HEK293 (cell line): ENCODE results near the gene TIMD4.

Source experiments
- CTCF ChIA-PET: fragments of 350-600 bp; formaldehyde crosslinking; extraction: SDS; loops from one replicate; lab custom pipeline; 2021; ENCODE audit warnings: antibody characterized with exemption; lab: Yijun Ruan, JAX
- POLR2A ChIA-PET: fragments of 300-600 bp; formaldehyde crosslinking; extraction: SDS; loops from one replicate; lab custom pipeline; 2020; ENCODE audit warnings: antibody characterized with exemption, inconsistent platforms; lab: Yijun Ruan, JAX
- H3K27ac ChIP-seq: fragments of 200-500 bp; sonication (Bioruptor generic); 2 replicates; pipeline ENCODE4 v1.5.1; 2014; ENCODE audit warnings: low read depth, low read length, control low read depth, inconsistent platforms; ENCODE audit errors: extremely low read depth
- H3K36me3 ChIP-seq, 2 experiments: fragments of 200-500 bp in 1 of 2; sonication (Bioruptor generic) in 1 of 2; 1 replicate in 1 of 2; 2 replicates in 1 of 2; pipeline ENCODE4 v1.5.1; 2014 to 2017; ENCODE audit warnings: inconsistent platforms in 2 of 2, low read length in 2 of 2; ENCODE audit not compliant: control insufficient read depth in 2 of 2, insufficient read depth in 1 of 2
- H3K4me1 ChIP-seq: fragments of 200-500 bp; sonication (Bioruptor generic); 2 replicates; pipeline ENCODE4 v1.5.1; 2014; ENCODE audit warnings: mild to moderate bottlenecking, low read length, inconsistent platforms; ENCODE audit not compliant: control insufficient read depth, insufficient read depth
- H3K4me3 ChIP-seq: 2 replicates; pipeline ENCODE4 v1.5.1; 2011; ENCODE audit warnings: low read depth, mild to moderate bottlenecking, control low read depth, low read length, moderate library complexity
- H3K9me3 ChIP-seq: fragments of 200-500 bp; sonication (Bioruptor generic); 2 replicates; pipeline ENCODE4 v1.5.1; 2014; ENCODE audit warnings: low read depth, low read length, inconsistent platforms; ENCODE audit not compliant: control insufficient read depth, insufficient read depth
- FEZF1 ChIP-seq: fragments of 450-650 bp; formaldehyde crosslinking; IDR thresholded peaks from 2 replicates; pipeline ENCODE4 v1.5.1; 2016; ENCODE audit warnings: missing biosample characterization, missing genetic modification characterization
- HOXA7 ChIP-seq: sonication (generic); formaldehyde crosslinking; IDR thresholded peaks from 2 replicates; pipeline ENCODE4 v1.8.1; 2022; ENCODE audit warnings: missing genetic modification reagents, borderline replicate concordance
- MZF1 ChIP-seq: fragments of 450-650 bp; formaldehyde crosslinking; IDR thresholded peaks from 2 replicates; pipeline ENCODE4 v1.5.1; 2017; ENCODE audit warnings: missing biosample characterization, missing genetic modification characterization, borderline replicate concordance
- PATZ1 ChIP-seq: fragments of 450-650 bp; formaldehyde crosslinking; IDR thresholded peaks from 2 replicates; pipeline ENCODE4 v1.5.1; 2016; ENCODE audit warnings: missing biosample characterization, missing genetic modification characterization
- REST ChIP-seq: fragments of 450-650 bp; formaldehyde crosslinking; IDR thresholded peaks from 2 replicates; pipeline ENCODE4 v1.5.1; 2016; ENCODE audit warnings: missing biosample characterization, missing genetic modification characterization
- TRIM28 ChIP-seq: IDR thresholded peaks from 2 replicates; pipeline ENCODE4 v1.6.1; 2011; ENCODE audit warnings: low read length, control low read depth, borderline replicate concordance
- ZBTB20 ChIP-seq: fragments of 450-650 bp; formaldehyde crosslinking; IDR thresholded peaks from 2 replicates; pipeline ENCODE4 v1.5.1; 2016; ENCODE audit warnings: missing biosample characterization, missing genetic modification characterization
- ZEB2 ChIP-seq: fragments of 450-650 bp; formaldehyde crosslinking; IDR thresholded peaks from 2 replicates; pipeline ENCODE4 v1.5.1; 2016; ENCODE audit warnings: missing biosample characterization, missing genetic modification characterization
- ZFP3 ChIP-seq: fragments of 450-650 bp; formaldehyde crosslinking; IDR thresholded peaks from 2 replicates; pipeline ENCODE4 v1.5.1; 2016; ENCODE audit warnings: low read depth, missing biosample characterization, missing genetic modification characterization
- ZNF175 ChIP-seq: fragments of 450-650 bp; formaldehyde crosslinking; IDR thresholded peaks from 2 replicates; pipeline ENCODE4 v1.5.1; 2016; ENCODE audit warnings: missing biosample characterization, missing genetic modification characterization
- ZNF292 ChIP-seq: fragments of 450-650 bp; formaldehyde crosslinking; IDR thresholded peaks from 2 replicates; pipeline ENCODE4 v1.5.1; 2016; ENCODE audit warnings: low read depth, missing biosample characterization, missing genetic modification characterization, borderline replicate concordance
- ZNF324 ChIP-seq: fragments of 450-650 bp; formaldehyde crosslinking; IDR thresholded peaks from 2 replicates; pipeline ENCODE4 v1.5.1; 2016; ENCODE audit warnings: missing biosample characterization, missing genetic modification characterization
- ZNF423 ChIP-seq: fragments of 450-650 bp; formaldehyde crosslinking; IDR thresholded peaks from 2 replicates; pipeline ENCODE4 v1.5.1; 2016; ENCODE audit warnings: missing biosample characterization, missing genetic modification characterization
- ZNF426 ChIP-seq: fragments of 450-650 bp; formaldehyde crosslinking; IDR thresholded peaks from 2 replicates; pipeline ENCODE4 v1.5.1; 2017; ENCODE audit warnings: missing biosample characterization, missing genetic modification characterization, mild to moderate bottlenecking, inconsistent platforms, moderate library complexity
- ZNF510 ChIP-seq: fragments of 450-650 bp; formaldehyde crosslinking; IDR thresholded peaks from 2 replicates; pipeline ENCODE4 v1.5.1; 2018; ENCODE audit warnings: mild to moderate bottlenecking, missing genetic modification characterization, missing biosample characterization; ENCODE audit not compliant: insufficient replicate concordance
- ZNF544 ChIP-seq: fragments of 450-650 bp; formaldehyde crosslinking; IDR thresholded peaks from 2 replicates; pipeline ENCODE4 v1.5.0; 2017; ENCODE audit warnings: missing biosample characterization, missing genetic modification characterization
- ZNF549 ChIP-seq: fragments of 450-650 bp; IDR thresholded peaks from 2 replicates; pipeline ENCODE4 v1.5.1; 2018; ENCODE audit warnings: missing biosample characterization, missing genetic modification characterization, mild to moderate bottlenecking, inconsistent platforms, moderate library complexity
- ZNF623 ChIP-seq: fragments of 450-650 bp; formaldehyde crosslinking; IDR thresholded peaks from 2 replicates; pipeline ENCODE4 v1.5.1; 2016; ENCODE audit warnings: missing biosample characterization, missing genetic modification characterization
- ZNF768 ChIP-seq: fragments of 450-650 bp; formaldehyde crosslinking; IDR thresholded peaks from 2 replicates; pipeline ENCODE4 v1.5.1; 2018; ENCODE audit warnings: missing biosample characterization, mild to moderate bottlenecking, missing genetic modification characterization
- ZNF777 ChIP-seq: fragments of 450-650 bp; formaldehyde crosslinking; IDR thresholded peaks from 2 replicates; pipeline ENCODE4 v1.5.1; 2017; ENCODE audit warnings: missing biosample characterization, missing genetic modification characterization, borderline replicate concordance
- TF ChIP-seq, protein P1 (sequence below): fragments of 450-650 bp; formaldehyde crosslinking; IDR thresholded peaks from 2 replicates; pipeline ENCODE4 v1.5.0; 2017; ENCODE audit warnings: missing biosample characterization, missing genetic modification characterization, borderline replicate concordance

Gene TIMD4

GRCh38 chr5:156951359-156951758 is 11.7 kb downstream of the TIMD4 start:
- no peak for TF ChIP-seq ZNF544 (tag by site-specific recombination)
- Histone ChIP-seq H3K4me1 (no peaks in the 10 kb centered on the region), H3K36me3 (no peaks in the 10 kb centered on the region), H3K9me3 (no peaks in the 10 kb centered on the region), H3K4me3 (no peak overlapping the region), H3K27ac (no peak overlapping the region)
- ChIA-PET POLR2A (no interaction called here), CTCF (no interaction called here)

DNA sequence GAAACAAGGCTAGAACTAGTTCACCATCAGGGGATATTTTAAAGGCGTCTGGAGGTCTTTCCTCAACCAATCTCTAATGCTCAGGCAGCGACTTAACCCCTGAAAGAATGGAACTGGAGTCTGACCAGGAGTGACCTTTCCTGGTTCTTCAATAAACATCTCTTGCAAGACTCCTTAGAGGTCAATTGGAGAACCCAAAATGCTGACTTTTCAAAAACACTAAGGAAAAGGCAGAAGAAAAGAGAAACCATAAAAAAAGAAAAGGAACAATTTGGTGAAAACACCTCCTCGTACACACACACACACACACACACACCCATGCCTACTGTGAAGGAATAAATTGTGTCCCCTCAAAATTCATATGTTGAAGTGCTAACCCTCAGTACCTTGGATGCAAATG is 12.3 kb downstream of the TIMD4 start:
- CTCF ChIA-PET: no interaction called here
- H3K27ac ChIP-seq: no peak overlapping the region
- POLR2A ChIA-PET: no interaction called here
- TF ChIP-seq ZNF777 (no peak), ZNF324 (no peak), ZNF423 (tag by site-specific recombination) (no peak), REST (tag by site-specific recombination) (no peak), ZNF549 (tag by site-specific recombination) (no peak)
- TF ChIP-seq, all 188 proteins: peak for 0
- no peaks in the 10 kb centered on the region for H3K4me1 ChIP-seq
- no peaks in the 10 kb centered on the region for H3K36me3 ChIP-seq
- H3K4me3 ChIP-seq: no peak overlapping the region
- H3K9me3 ChIP-seq: no peaks in the 10 kb centered on the region

DNA sequence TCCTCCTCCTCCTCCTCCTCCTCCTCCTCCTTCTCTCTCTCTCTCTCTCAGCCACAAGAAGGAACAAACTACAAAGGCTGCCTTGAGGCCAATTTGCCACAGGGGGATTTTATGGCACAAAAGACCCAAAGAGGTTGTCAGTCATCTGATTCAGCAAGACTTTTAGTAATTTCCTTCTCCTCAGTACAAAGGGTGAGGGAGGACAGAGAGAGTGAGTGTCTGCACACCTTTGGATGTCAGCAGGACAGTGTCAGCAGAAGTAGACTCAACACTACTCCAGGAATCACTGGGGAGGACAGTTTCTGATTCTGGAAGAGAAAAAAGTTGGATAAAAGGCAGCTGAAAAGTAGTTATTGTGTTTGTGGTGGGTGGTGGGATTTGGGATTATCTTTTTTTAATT is 13.6 kb downstream of the TIMD4 start:
- no peak overlapping the region for H3K4me3 ChIP-seq
- no peak overlapping the region for H3K27ac ChIP-seq
- H3K9me3 ChIP-seq: no peaks in the 10 kb centered on the region
- H3K36me3 ChIP-seq: no peaks in the 10 kb centered on the region
- no peaks in the 10 kb centered on the region for H3K4me1 ChIP-seq
- ChIA-PET CTCF (interaction anchor here (0.7 kb wide), 1 partner anchor 1332 kb away, joined by 3 read pairs; no protein-coding TSS in a partner anchor), POLR2A (no interaction called here)
- TF ChIP-seq ZFP3 (tag by site-specific recombination) (no peak), FEZF1 (tag by site-specific recombination) (no peak), ZBTB20 (tag by site-specific recombination) (no peak), ZNF510 (tag by site-specific recombination) (no peak), MZF1 (tag by site-specific recombination) (no peak), ZNF175 (tag by site-specific recombination) (no peak), PATZ1 (tag by site-specific recombination) (no peak), ZNF292 (no peak), TRIM28 (no peak), HOXA7 (CRISPR knock-in tag) (no peak), ZNF426 (tag by site-specific recombination) (no peak), ZNF777 (no peak), ZEB2 (tag by site-specific recombination) (no peak), ZNF623 (tag by site-specific recombination) (no peak), ZNF768 (tag by site-specific recombination) (no peak), REST (tag by site-specific recombination) (no peak)
- TF ChIP-seq, protein P1, sequence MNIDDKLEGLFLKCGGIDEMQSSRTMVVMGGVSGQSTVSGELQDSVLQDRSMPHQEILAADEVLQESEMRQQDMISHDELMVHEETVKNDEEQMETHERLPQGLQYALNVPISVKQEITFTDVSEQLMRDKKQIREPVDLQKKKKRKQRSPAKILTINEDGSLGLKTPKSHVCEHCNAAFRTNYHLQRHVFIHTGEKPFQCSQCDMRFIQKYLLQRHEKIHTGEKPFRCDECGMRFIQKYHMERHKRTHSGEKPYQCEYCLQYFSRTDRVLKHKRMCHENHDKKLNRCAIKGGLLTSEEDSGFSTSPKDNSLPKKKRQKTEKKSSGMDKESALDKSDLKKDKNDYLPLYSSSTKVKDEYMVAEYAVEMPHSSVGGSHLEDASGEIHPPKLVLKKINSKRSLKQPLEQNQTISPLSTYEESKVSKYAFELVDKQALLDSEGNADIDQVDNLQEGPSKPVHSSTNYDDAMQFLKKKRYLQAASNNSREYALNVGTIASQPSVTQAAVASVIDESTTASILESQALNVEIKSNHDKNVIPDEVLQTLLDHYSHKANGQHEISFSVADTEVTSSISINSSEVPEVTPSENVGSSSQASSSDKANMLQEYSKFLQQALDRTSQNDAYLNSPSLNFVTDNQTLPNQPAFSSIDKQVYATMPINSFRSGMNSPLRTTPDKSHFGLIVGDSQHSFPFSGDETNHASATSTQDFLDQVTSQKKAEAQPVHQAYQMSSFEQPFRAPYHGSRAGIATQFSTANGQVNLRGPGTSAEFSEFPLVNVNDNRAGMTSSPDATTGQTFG (tag by site-specific recombination): no peak
